ENCODE data around the gene IQGAP3. TPM values are rescaled to one million over a fixed set of nuclear protein-coding genes. Genes with fewer than 3 reads are reported as not detected.
"Not testable (repeated sequence)": the region's sequence is repeated elsewhere in the genome, so short reads cannot be mapped to it uniquely, and the experiment has no call there.

Gene IQGAP3
- total and polyA plus RNA-seq, 7 donors: 0.01 to 0.24 (median 0.08) TPM

DNA sequence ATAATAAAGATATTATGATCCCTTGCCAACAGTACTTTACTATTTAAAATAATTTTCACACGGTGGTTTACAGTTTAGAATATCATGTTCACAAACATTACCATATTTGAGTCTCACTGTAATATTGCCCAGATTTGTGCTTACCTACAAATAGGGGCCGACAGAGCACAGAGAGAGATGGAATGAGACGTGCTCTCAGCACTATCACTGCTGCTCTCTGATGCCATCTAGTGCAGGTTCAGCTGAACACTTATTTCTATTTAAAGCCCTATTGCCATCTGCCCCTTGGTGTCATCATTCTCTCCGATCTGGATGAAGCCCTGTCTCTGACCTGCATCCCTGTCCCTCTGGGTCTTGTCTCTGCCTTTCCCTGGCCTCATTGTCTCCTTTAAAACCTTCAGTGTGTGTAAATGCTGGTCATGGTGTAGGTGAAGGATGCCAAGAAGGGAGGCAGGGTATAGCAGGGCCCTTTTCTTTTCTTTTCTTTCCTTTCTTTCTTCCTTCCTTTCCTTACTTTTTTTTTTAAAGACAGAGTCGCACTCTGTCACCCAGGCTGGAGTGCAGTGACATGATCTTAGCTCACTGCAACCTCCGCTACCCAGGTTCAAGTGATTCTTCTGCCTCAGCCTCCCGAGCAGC is 35.8 kb upstream of the IQGAP3 start:
- TF ChIP-seq, protein P1, sequence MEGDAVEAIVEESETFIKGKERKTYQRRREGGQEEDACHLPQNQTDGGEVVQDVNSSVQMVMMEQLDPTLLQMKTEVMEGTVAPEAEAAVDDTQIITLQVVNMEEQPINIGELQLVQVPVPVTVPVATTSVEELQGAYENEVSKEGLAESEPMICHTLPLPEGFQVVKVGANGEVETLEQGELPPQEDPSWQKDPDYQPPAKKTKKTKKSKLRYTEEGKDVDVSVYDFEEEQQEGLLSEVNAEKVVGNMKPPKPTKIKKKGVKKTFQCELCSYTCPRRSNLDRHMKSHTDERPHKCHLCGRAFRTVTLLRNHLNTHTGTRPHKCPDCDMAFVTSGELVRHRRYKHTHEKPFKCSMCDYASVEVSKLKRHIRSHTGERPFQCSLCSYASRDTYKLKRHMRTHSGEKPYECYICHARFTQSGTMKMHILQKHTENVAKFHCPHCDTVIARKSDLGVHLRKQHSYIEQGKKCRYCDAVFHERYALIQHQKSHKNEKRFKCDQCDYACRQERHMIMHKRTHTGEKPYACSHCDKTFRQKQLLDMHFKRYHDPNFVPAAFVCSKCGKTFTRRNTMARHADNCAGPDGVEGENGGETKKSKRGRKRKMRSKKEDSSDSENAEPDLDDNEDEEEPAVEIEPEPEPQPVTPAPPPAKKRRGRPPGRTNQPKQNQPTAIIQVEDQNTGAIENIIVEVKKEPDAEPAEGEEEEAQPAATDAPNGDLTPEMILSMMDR (IDR thresholded peaks at IDR 0.05): peak; percentile 81
- Histone ChIP-seq H3K27me3 (ENCODE audit: insufficient read depth in 3 of 3, low read length in 2 of 3) (no peaks in the 10 kb centered on the region), H3K4me1 (no peaks in the 10 kb centered on the region), H3K36me3 (ENCODE audit: insufficient read depth in 1 of 2, low read depth in 1 of 2) (no peaks in the 10 kb centered on the region), H3K27ac (no peak overlapping the region), H3K4me3 (no peak overlapping the region), H3K9me3 (no peaks in the 10 kb centered on the region)
- 27 to 32% (median 30%) methylated on average over 7 of the region's 7 CpGs for WGBS, 3 donors
- ATAC-seq (peak; percentile 98 to 100 (median 99)), DNase-seq (no peak)
- intact Hi-C loops (cut with DNase I): loop anchor here in 1 of 2 donors (2.0 to 5.0 kb wide), 2 partner anchors 151 to 221 kb away; no protein-coding TSS in a partner anchor

DNA sequence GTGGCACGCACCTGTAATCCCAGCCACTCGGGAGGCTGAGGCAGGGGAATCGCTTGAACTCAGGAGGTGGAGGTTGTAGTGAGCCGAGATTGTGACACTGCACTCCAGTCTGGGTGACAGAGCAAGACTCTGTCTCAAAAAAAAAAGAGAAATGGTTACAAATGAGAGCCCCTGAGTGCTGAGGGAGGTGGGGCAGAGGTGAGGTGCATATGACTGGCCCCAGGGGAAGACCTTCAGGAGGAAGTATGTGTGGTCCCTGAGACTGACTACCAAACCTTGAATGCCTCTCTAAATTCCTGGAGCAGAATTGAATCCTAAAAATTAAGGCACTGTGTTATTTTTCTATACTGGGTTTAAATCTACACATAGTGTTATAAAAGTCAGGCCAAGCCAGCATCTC is 35.0 kb upstream of the IQGAP3 start:
- DNase-seq; H3K4me1 ChIP-seq; H3K36me3 ChIP-seq (ENCODE audit: insufficient read depth in 1 of 2, low read depth in 1 of 2); H3K27me3 ChIP-seq (ENCODE audit: insufficient read depth in 3 of 3, low read length in 2 of 3); H3K9me3 ChIP-seq; H3K27ac ChIP-seq; H3K4me3 ChIP-seq; ATAC-seq: not testable (repeated sequence)
- intact Hi-C loops (cut with DNase I): loop anchor here in 1 of 2 donors (5.0 kb wide), 1 partner anchor 220 kb away; no protein-coding TSS in a partner anchor
- 79 to 89% (median 82%) methylated on average over 4 of the region's 4 CpGs for WGBS, 3 donors

DNA sequence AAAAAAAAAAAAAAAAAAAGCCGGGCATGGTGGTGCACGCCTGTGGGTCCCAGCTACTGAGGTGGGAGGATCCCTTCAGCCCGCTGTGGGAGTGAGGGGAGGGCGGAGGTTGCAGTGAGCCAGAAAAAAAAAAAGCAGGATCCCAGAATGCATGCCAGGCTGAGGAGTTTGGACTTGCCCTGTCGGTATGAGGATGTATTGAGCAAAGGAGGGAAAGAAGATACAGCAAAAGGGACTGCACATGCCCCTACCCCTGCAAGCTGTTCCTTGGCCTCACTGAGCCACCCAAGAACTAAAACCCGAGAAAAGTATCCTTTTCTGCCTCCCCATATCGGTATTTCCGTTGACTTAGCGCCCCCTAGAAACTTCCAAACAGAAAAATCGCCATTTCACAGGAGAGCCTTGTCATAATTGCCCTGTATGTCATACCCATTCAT is 30.2 kb upstream of the IQGAP3 start:
- ATAC-seq: no peak
- TF ChIP-seq, protein P1 (IDR thresholded peaks at IDR 0.05): no peak
- Histone ChIP-seq H3K4me1 (peaks cover 19% of the 10 kb centered on the region), H3K9me3 (no peaks in the 10 kb centered on the region), H3K27me3 (ENCODE audit: insufficient read depth in 3 of 3, low read length in 2 of 3) (no peaks in the 10 kb centered on the region), H3K36me3 (ENCODE audit: insufficient read depth in 1 of 2, low read depth in 1 of 2) (peaks cover 0 to 16% of the 10 kb centered on the region in 2 donors), H3K4me3 (no peak overlapping the region), H3K27ac (no peak overlapping the region)
- intact Hi-C loops (cut with DNase I): loop anchor here in 1 of 2 donors (5.0 kb wide), 1 partner anchor 150 kb away; no protein-coding TSS in a partner anchor
- no peak for DNase-seq
- 40 to 41% (median 41%) methylated on average over 9 to 10 of the region's 10 CpGs for WGBS, 3 donors

DNA sequence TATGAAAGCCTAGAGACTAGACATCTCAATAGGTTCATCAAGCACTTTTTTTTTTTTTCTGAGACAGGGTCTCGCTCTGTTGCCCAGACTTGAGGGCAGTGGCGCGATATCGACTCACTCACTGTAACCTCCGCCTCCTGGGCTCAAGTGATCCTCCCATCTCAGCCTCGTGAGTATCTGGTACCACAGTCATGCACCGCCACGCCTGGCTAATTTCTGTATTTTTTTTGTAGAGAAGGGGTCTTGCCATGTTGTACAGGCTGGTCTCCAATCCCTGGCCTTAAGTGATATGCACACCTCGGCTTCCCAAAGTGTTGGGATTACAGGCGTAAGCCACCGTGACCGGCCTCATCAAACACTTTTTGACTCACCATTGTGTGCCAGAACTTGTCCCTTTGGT is 29.5 kb upstream of the IQGAP3 start:
- Histone ChIP-seq H3K27ac (peak overlapping the region; percentile 92), H3K36me3 (ENCODE audit: insufficient read depth in 1 of 2, low read depth in 1 of 2) (peaks cover 2 to 23% of the 10 kb centered on the region in 2 donors), H3K4me3 (peak overlapping the region; percentile 95), H3K9me3 (no peaks in the 10 kb centered on the region), H3K27me3 (ENCODE audit: insufficient read depth in 3 of 3, low read length in 2 of 3) (no peaks in the 10 kb centered on the region), H3K4me1 (peaks cover 19% of the 10 kb centered on the region)
- ATAC-seq: peak in 3 of 4 donors; percentile 3 to 16 (median 12)
- 57 to 73% (median 59%) methylated on average over 12 of the region's 12 CpGs for WGBS, 3 donors
- TF ChIP-seq, protein P1 (IDR thresholded peaks at IDR 0.05): no peak
- no peak for DNase-seq
- intact Hi-C loops (cut with DNase I): loop anchor here in 1 of 2 donors (5.0 kb wide), 1 partner anchor 150 kb away; no protein-coding TSS in a partner anchor

DNA sequence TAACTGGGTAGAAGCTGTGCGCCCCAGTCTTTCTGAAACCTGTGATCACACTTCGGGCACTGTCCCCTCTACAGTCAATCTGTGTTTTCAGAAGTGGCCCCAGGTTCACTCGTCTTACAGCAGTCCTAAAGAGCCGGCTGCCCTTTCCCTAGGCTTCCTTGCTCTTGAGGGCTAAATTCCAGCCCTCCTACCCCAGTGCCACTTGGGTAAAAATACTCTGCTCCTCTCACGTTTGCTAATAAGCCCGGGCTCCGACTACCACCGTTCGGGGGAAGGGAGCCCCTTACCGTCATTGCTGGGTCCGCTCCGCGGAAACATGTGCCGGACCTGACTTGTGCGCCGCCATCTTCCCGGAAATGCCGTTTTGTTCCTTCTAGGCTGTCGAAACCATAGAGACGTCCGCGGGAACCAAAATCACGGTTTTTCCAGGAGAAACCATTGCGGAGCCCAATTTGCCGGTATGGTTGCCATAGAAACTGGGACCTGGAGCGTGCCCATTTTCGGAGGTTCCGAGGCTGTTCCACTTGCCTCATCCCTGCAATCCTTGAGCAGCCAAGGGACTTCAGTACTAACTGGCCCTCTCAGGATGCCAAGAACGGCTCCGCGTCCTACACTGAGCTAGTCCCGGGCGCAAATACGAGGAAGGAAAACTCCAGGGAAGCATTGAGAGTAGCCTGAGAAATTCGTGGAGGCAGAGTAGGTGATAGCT is 28.9 kb upstream of the IQGAP3 start, which contains the start of gene GPATCH4:
TSS of gene GPATCH4 (minus strand) at position 358 of the 709 bp plus-strand sequence.
- H3K4me3 ChIP-seq: peak within 1 kb of the TSS; percentile 95
- peaks cover 19% of the 10 kb centered on the region for H3K4me1 ChIP-seq
- H3K27ac ChIP-seq: peak within 1 kb of the TSS; percentile 92
- intact Hi-C loops (cut with DNase I): loop anchor here in 1 of 2 donors (5.0 kb wide), 1 partner anchor 149 kb away; no protein-coding TSS in a partner anchor
- TF ChIP-seq, protein P1 (IDR thresholded peaks at IDR 0.05): no peak
- WGBS, 3 donors: 0 to 1% (median 0%) methylated on average over 35 of the region's 35 CpGs
- DNase-seq: peak; percentile 73 to 81
- H3K9me3 ChIP-seq: no peaks in the 10 kb centered on the region
- no peaks in the 10 kb centered on the region for H3K27me3 ChIP-seq (ENCODE audit: insufficient read depth in 3 of 3, low read length in 2 of 3)
- peak; percentile 82 to 93 (median 86) for ATAC-seq
- H3K36me3 ChIP-seq (ENCODE audit: insufficient read depth in 1 of 2, low read depth in 1 of 2): peaks cover 5 to 29% of the 10 kb centered on the region in 2 donors

All from psoas muscle (tissue), 8 donors.